GM19463 (cell line): ENCODE measurements around the gene SNRNP200.
"Not testable (repeated sequence)": the region's sequence is repeated elsewhere in the genome, so short reads cannot be mapped to it uniquely, and the experiment has no call there.

ENCODE experiments used
- ATAC-seq: cut with Tn5 transposase; IDR thresholded peaks from one replicate; pipeline ENCODE4 v1.9.1; 2021; ENCODE audit warnings: mild to moderate bottlenecking, moderate library complexity; ENCODE audit not compliant: unreplicated experiment

SNRNP200 gene

GRCh38 chr2:96325041-96325883 is 19.9 kb upstream of the SNRNP200 start, which contains the start of gene ITPRIPL1:
Gene ITPRIPL1, plus strand, starts transcription at chr2:96325317. Its CDS starts 523 bp downstream, at chr2:96325840.
- no peak for ATAC-seq

- no peak for ATAC-seq
These were observed 19.3 kb upstream of the SNRNP200 start for GRCh38 chr2:96324721-96325040.

DNA sequence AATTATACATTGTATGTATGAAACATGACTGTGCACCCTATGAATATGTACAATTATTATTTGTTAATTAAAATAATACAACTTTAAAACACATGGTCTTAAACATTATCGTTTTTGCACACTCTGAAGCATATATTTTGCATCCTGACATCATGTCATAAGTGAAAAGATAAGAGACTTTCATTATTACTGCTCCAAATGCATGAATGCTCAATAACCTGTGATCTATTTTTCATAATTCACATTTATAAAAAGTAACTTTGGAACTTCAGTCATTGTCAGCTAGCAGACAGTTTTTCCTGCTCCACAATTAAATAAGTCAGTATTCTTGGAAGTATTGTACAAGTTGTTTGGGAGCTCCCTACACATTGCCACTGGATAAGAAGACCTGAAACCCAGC is 18.5 kb upstream of the SNRNP200 start:
- no peak for ATAC-seq

- peak; percentile 22 for ATAC-seq
These were observed 15.6 kb upstream of the SNRNP200 start for GRCh38 chr2:96320728-96321622.

DNA sequence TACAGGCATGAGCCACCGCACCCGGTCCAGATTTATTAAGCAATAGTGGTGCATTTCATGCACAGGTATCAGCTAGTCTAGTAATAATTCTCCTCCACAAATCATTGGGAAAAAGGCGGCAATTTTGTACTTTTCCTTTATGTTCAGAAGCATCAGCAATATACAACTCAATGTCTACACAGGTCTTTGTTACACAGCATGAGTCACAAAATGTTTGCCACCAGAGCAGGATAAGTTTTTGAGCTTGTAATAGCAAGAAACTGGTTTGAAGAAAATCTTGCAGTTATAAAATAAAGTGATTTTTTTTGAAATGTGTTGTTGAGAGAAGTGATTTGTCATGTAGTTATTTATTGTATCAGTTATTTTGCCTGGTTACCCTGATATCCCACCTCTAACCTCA is 15.0 kb upstream of the SNRNP200 start:
- no peak for ATAC-seq

DNA sequence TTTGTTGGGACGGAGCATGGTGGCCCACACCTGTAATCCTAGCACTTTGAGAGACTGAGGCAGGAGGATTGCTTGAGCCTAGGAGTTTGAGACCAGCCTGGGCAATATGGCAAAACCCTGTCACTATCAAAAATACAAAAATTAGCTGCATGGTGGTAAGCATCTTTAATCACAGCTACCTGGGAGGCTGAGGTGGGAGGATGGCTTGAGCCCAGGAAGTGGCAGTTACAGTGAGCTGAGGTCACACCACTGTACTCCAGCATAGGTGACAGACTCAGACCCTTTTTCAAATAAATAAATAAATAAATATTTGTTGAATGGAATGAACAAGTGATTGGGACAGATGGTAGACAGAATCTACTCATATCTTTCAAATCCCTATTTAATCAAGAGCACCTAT is 14.1 kb upstream of the SNRNP200 start:
- ATAC-seq: no peak

DNA sequence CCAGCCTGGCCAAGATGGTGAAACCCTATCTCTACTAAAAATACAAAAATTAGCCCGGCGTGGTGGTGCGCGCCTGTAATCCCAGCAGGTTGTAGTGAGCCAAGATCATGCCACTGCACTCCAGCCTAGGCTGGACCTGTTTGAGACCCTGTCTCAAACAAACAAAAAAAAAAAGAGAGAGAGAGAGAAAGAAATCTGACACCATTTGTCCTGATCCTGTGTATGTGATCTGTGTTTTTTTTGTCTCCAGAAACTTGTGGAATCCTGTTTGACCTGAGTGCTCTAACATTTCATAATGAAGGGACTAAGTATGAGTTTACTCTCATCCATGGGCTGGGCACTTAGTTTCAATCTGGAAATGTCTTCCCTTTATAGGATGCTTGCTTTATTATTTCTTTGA is 13.4 kb upstream of the SNRNP200 start:
- no peak for ATAC-seq

GRCh38 chr2:96317584-96317997 is 12.2 kb upstream of the SNRNP200 start:
- ATAC-seq: no peak

GRCh38 chr2:96316999-96317398 is 11.7 kb upstream of the SNRNP200 start:
- ATAC-seq: no peak

GRCh38 chr2:96315400-96316071 is 10.2 kb upstream of the SNRNP200 start:
- ATAC-seq: peak; percentile 61

GRCh38 chr2:96315005-96315399 is 9.7 kb upstream of the SNRNP200 start:
- ATAC-seq: no peak

DNA sequence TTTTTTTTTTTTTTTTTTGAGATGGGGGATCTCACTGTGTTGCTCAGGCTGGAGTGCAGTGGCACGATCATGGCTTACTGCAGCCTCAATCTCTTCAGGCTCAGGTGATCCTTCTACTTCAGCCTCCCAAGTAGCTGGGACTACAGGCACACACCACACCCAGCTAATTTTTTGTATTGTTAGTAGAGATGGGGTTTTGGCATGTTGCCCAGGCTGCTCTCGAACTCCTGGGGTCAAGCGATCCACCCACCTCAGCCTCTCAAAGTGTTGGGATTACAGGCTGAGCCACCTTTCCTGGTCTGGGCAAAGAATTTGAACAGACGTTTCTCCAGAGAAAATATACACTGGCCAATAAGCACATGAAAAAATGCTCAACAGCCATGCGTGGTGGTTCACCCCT is 2.9 kb upstream of the SNRNP200 start:
- no peak for ATAC-seq

GRCh38 chr2:96306370-96306769 is 1.0 kb upstream of the SNRNP200 start:
- ATAC-seq: no peak

- no peak for ATAC-seq
These were observed 598 bp upstream of the SNRNP200 start for GRCh38 chr2:96305979-96306308.

GRCh38 chr2:96304606-96305005 is 740 bp downstream of the SNRNP200 start:
- ATAC-seq: no peak

GRCh38 chr2:96301865-96302264 is 3.5 kb downstream of the SNRNP200 start:
- ATAC-seq: no peak

DNA sequence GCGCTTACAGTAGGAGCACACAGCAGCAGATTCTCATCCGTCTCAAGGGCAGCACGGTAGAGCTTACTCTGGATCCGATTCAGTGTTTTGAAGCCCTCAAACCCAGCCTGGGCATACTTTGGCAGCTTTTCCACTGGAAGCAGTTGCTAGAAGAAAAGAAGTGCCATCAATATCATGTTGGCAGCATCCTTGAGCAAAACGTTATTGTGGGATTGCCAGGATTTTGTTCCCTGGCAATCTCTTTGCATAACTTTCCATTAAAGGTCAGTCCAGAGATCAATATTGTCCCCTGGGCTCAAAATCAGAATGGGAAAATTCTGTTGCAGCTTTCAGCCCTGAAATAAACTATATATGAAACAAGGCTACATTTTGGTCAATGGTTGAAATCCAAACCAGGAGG is 8.4 kb downstream of the SNRNP200 start:
- ATAC-seq: no peak

- not testable (repeated sequence) for ATAC-seq
These were observed 11.1 kb downstream of the SNRNP200 start for GRCh38 chr2:96294271-96294670.

GRCh38 chr2:96291751-96292150 is 13.6 kb downstream of the SNRNP200 start:
- no peak for ATAC-seq

- no peak for ATAC-seq
These were observed 18.0 kb downstream of the SNRNP200 start for GRCh38 chr2:96287273-96287856.
